Activated CD8-positive, alpha-beta memory T cell treated with anti-CD3 and anti-CD28 coated beads, Interleukin-2, amount 10 ng/mL, durations not matched to agents 7 days and 5 days (primary cell): Measurements from ENCODE around the gene ARHGEF12. TPM values are rescaled to one million over a fixed set of nuclear protein-coding genes. Genes with fewer than 3 reads are reported as not detected.

ENCODE experiments used
- ATAC-seq: fragments of 150-1000 bp; cut with Tn5 transposase; one replicate; pipeline ENCODE4 v1.10.0; 2021; ENCODE audit warnings: moderate library complexity
- CTCF ChIA-PET: fragments of 350-600 bp; sonication (Branson Sonifier 250); formaldehyde crosslinking; loops from one replicate; lab custom pipeline; 2021; ENCODE audit warnings: antibody characterized with exemption; lab: Charles Lee
- DNase-seq: peaks from one replicate; pipeline ENCODE4 v3.0.0-alpha.2; 2020
- H3K27ac Mint-ChIP-seq: one replicate; pipeline ENCODE4 v1.8.0; 2021; ENCODE audit warnings: mild to moderate bottlenecking, mixed read lengths
- H3K27me3 Mint-ChIP-seq: one replicate; pipeline ENCODE4 v1.8.0; 2021; ENCODE audit warnings: mixed read lengths
- H3K36me3 Mint-ChIP-seq: one replicate; pipeline ENCODE4 v1.8.0; 2021; ENCODE audit warnings: mild to moderate bottlenecking, mixed read lengths
- H3K4me1 Mint-ChIP-seq: one replicate; pipeline ENCODE4 v1.8.0; 2021; ENCODE audit warnings: mixed read lengths
- H3K4me3 Mint-ChIP-seq: one replicate; pipeline ENCODE4 v1.8.0; 2021; ENCODE audit warnings: mild to moderate bottlenecking, moderate library complexity, mixed read lengths
- H3K9me3 Mint-ChIP-seq: one replicate; pipeline ENCODE4 v1.8.0; 2022; ENCODE audit warnings: low read depth, mixed read lengths
- total RNA-seq, 2 experiments: library from RNA; stranded (reverse); gene quantifications; one replicate each; pipeline ENCODE4 v1.2.3, GENCODE V29; 2021

ARHGEF12 gene
- total RNA-seq, 2 experiments from 2014 or later: 44.6 to 61.1 TPM

- no peaks in the 10 kb centered on the region for H3K9me3 Mint-ChIP-seq
- H3K4me3 Mint-ChIP-seq: no peak overlapping the region
- no peak for ATAC-seq
- no peaks in the 10 kb centered on the region for H3K36me3 Mint-ChIP-seq
- DNase-seq: no peak
- H3K4me1 Mint-ChIP-seq: no peaks in the 10 kb centered on the region
- peaks cover 47% of the 10 kb centered on the region for H3K27me3 Mint-ChIP-seq
- no peak overlapping the region for H3K27ac Mint-ChIP-seq
- CTCF ChIA-PET: interaction anchor here (1.7 kb wide), 1 partner anchor 167 kb away, joined by 5 read pairs; no protein-coding TSS in a partner anchor
These were observed 181.6 kb downstream of the ARHGEF12 start for GRCh38 chr11:120517801-120518291.

- no peaks in the 10 kb centered on the region for H3K36me3 Mint-ChIP-seq
- DNase-seq: no peak
- no peak overlapping the region for H3K27ac Mint-ChIP-seq
- no peaks in the 10 kb centered on the region for H3K4me1 Mint-ChIP-seq
- H3K27me3 Mint-ChIP-seq: peaks cover 47% of the 10 kb centered on the region
- ATAC-seq: no peak
- H3K4me3 Mint-ChIP-seq: no peak overlapping the region
- CTCF ChIA-PET: interaction anchor here (1.7 kb wide), 1 partner anchor 166 kb away, joined by 5 read pairs; no protein-coding TSS in a partner anchor
- H3K9me3 Mint-ChIP-seq: no peaks in the 10 kb centered on the region
These were observed 182.1 kb downstream of the ARHGEF12 start for GRCh38 chr11:120518356-120518755.

GRCh38 chr11:120519474-120519873 lies 183.3 kb downstream of the ARHGEF12 start:
- Mint-ChIP-seq H3K36me3 (no peaks in the 10 kb centered on the region), H3K4me1 (no peaks in the 10 kb centered on the region), H3K4me3 (no peak overlapping the region), H3K27ac (no peak overlapping the region), H3K9me3 (no peaks in the 10 kb centered on the region), H3K27me3 (peaks cover 43% of the 10 kb centered on the region)
- no peak for ATAC-seq
- CTCF ChIA-PET: interaction anchor here (1.7 kb wide), 1 partner anchor 165 kb away, joined by 5 read pairs; no protein-coding TSS in a partner anchor
- DNase-seq: no peak

- Mint-ChIP-seq H3K27ac (no peak overlapping the region), H3K4me1 (no peaks in the 10 kb centered on the region), H3K4me3 (no peak overlapping the region), H3K27me3 (peaks cover 39% of the 10 kb centered on the region), H3K9me3 (no peaks in the 10 kb centered on the region), H3K36me3 (no peaks in the 10 kb centered on the region)
- DNase-seq (no peak), ATAC-seq (no peak)
- CTCF ChIA-PET: interaction anchor here (2.0 kb wide), 1 partner anchor 674 kb away, joined by 6 read pairs; no protein-coding TSS in a partner anchor
These were observed 184.0 kb downstream of the ARHGEF12 start for GRCh38 chr11:120520091-120520822.

GRCh38 chr11:120521176-120521575 lies 185.0 kb downstream of the ARHGEF12 start:
- CTCF ChIA-PET: interaction anchor here (1.3 to 2.0 kb wide), 2 partner anchors 280 to 673 kb away, joined by 3 to 6 read pairs; no protein-coding TSS in a partner anchor
- no peaks in the 10 kb centered on the region for H3K9me3 Mint-ChIP-seq
- H3K4me1 Mint-ChIP-seq: no peaks in the 10 kb centered on the region
- ATAC-seq: no peak
- no peak overlapping the region for H3K27ac Mint-ChIP-seq
- no peak for DNase-seq
- no peak overlapping the region for H3K4me3 Mint-ChIP-seq
- H3K27me3 Mint-ChIP-seq: peaks cover 33% of the 10 kb centered on the region
- H3K36me3 Mint-ChIP-seq: no peaks in the 10 kb centered on the region

GRCh38 chr11:120522021-120522420 lies 185.8 kb downstream of the ARHGEF12 start:
- Mint-ChIP-seq H3K36me3 (no peaks in the 10 kb centered on the region), H3K4me3 (no peak overlapping the region), H3K27ac (no peak overlapping the region), H3K4me1 (no peaks in the 10 kb centered on the region), H3K9me3 (no peaks in the 10 kb centered on the region), H3K27me3 (peaks cover 26% of the 10 kb centered on the region)
- ATAC-seq (no peak), DNase-seq (no peak)
- CTCF ChIA-PET: interaction anchor here (1.3 to 2.0 kb wide), 2 partner anchors 280 to 673 kb away, joined by 3 to 6 read pairs; no protein-coding TSS in a partner anchor

GRCh38 chr11:120522736-120523135 lies 186.5 kb downstream of the ARHGEF12 start:
- Mint-ChIP-seq H3K4me3 (no peak overlapping the region), H3K27me3 (peaks cover 19% of the 10 kb centered on the region), H3K36me3 (no peaks in the 10 kb centered on the region), H3K9me3 (no peaks in the 10 kb centered on the region), H3K27ac (no peak overlapping the region), H3K4me1 (no peaks in the 10 kb centered on the region)
- ATAC-seq: no peak
- CTCF ChIA-PET: interaction anchor here (2.0 kb wide), 1 partner anchor 672 kb away, joined by 6 read pairs; no protein-coding TSS in a partner anchor
- no peak for DNase-seq

GRCh38 chr11:120523196-120523595 lies 187.0 kb downstream of the ARHGEF12 start:
- Mint-ChIP-seq H3K27ac (no peak overlapping the region), H3K36me3 (no peaks in the 10 kb centered on the region)
- CTCF ChIA-PET: no interaction called here

GRCh38 chr11:120524536-120525085 lies 188.4 kb downstream of the ARHGEF12 start:
- no peaks in the 10 kb centered on the region for H3K9me3 Mint-ChIP-seq
- H3K27ac Mint-ChIP-seq: no peak overlapping the region
- no peak for DNase-seq
- no peaks in the 10 kb centered on the region for H3K36me3 Mint-ChIP-seq
- H3K4me3 Mint-ChIP-seq: no peak overlapping the region
- H3K27me3 Mint-ChIP-seq: peaks cover 18% of the 10 kb centered on the region
- CTCF ChIA-PET: no interaction called here
- no peaks in the 10 kb centered on the region for H3K4me1 Mint-ChIP-seq
- ATAC-seq: no peak

More at GRCh38 chr11:120523196-120523595, 187.0 kb downstream of the ARHGEF12 start:
- Mint-ChIP-seq H3K4me1 (no peaks in the 10 kb centered on the region), H3K4me3 (no peak overlapping the region), H3K9me3 (no peaks in the 10 kb centered on the region), H3K27me3 (peaks cover 18% of the 10 kb centered on the region)
- ATAC-seq (no peak), DNase-seq (no peak)

- DNase-seq: no peak
- Mint-ChIP-seq H3K27ac (no peak overlapping the region), H3K36me3 (no peaks in the 10 kb centered on the region), H3K27me3 (peaks cover 21% of the 10 kb centered on the region), H3K4me1 (no peaks in the 10 kb centered on the region), H3K4me3 (no peak overlapping the region), H3K9me3 (no peaks in the 10 kb centered on the region)
- ATAC-seq: no peak
- CTCF ChIA-PET: interaction anchor here (1.1 kb wide), 1 partner anchor 13 kb away, joined by 4 read pairs; the partner anchor contains the start of gene GRIK4
These were observed 189.3 kb downstream of the ARHGEF12 start for GRCh38 chr11:120525261-120526171.

GRCh38 chr11:120526241-120526640 lies 190.0 kb downstream of the ARHGEF12 start:
- Mint-ChIP-seq H3K27ac (no peak overlapping the region), H3K36me3 (no peaks in the 10 kb centered on the region), H3K4me1 (no peaks in the 10 kb centered on the region), H3K27me3 (peaks cover 21% of the 10 kb centered on the region), H3K9me3 (no peaks in the 10 kb centered on the region), H3K4me3 (no peak overlapping the region)
- CTCF ChIA-PET: interaction anchor here (1.1 kb wide), 1 partner anchor 14 kb away, joined by 4 read pairs; the partner anchor contains the start of gene GRIK4
- DNase-seq: no peak
- no peak for ATAC-seq

GRCh38 chr11:120527111-120527761 lies 191.0 kb downstream of the ARHGEF12 start:
- CTCF ChIA-PET: no interaction called here
- no peak overlapping the region for H3K27ac Mint-ChIP-seq
- no peak overlapping the region for H3K4me3 Mint-ChIP-seq
- H3K36me3 Mint-ChIP-seq: no peaks in the 10 kb centered on the region
- H3K27me3 Mint-ChIP-seq: peaks cover 21% of the 10 kb centered on the region
- no peaks in the 10 kb centered on the region for H3K9me3 Mint-ChIP-seq
- no peaks in the 10 kb centered on the region for H3K4me1 Mint-ChIP-seq
- ATAC-seq (no peak), DNase-seq (no peak)
